GM21786 (cell line): ENCODE data around the gene AKT3.

ENCODE experiments used
- ATAC-seq: cut with Tn5 transposase; IDR thresholded peaks from one replicate; pipeline ENCODE4 v1.9.1; 2021; ENCODE audit not compliant: unreplicated experiment

Gene AKT3

DNA sequence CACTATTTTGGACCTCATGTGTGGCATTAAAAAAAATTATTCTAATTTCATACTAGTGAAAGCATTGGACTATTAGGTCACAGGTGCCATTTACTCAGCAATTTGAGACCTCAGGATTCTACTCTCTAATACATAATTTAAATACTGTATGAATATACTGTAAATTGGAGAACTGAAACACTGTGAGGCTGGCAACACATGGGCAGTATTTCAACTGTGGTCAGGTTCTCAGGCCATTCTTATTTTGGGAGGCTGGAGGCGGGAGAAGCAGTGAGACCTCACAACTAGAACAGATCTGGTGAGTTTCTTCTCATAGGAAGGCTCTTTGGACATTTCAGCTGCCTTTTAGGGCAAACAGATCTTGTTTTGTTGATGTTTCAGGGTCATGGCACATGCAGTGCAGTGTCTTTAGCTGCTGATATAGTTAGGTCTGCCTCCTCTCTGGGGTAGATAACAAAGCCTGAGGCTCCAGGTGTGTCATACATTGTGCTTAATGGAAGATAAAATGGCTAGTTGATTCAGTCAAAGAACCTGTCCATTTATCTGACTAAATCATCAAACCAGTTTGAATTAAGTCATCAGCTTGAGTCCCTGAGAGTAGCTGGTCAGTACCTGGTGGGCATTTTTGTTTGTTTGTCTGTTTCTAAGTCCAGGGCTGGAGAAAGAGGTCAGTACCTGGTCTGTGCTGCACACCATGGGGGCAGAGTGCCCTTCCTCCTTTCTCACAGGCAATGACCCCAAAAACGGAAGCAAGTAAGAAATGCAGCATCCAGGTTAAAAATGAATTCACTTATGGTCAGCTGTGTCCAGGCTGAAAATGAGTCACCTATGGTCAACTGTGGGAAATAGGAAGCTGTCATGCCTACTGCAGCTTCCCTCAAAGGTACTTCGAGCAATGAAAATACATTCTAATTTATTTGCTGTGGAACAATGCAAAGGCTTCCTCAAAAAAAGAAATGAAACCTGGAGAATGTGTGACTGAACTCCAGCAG is 378.0 kb downstream of the AKT3 start:
- peak; percentile 87 for ATAC-seq

DNA sequence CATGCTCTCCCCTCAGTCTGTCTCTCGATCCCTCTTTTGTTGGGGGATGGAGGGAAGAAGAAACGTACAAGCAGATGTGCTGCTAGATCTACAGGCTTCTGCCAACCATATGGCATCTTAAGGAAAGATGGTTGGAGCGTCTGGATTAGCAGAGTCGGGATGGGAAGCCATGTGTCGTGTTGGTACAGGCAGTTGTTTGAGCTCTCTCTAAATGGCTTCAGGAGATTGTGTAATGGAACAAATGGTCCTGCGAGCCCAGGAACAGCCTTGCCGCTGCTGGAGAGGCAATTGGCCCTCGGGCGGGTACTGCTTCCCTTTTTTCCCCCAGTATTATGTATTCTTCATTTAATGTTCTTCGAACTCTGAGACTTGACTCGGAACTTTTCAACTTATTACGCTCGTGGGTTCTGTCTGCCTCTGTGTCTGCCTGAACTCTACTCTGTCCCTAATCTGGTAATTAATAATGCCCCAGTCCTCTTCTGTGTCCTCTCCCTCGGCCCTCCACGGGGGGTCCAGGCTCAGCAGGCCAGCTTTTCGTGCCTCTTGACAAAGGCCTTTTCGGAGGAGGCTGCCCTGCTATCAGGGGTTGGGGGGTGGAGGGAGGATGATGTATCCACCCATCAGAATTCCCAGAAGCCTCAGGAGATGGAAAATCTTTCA is 378.9 kb downstream of the AKT3 start:
- no peak for ATAC-seq

DNA sequence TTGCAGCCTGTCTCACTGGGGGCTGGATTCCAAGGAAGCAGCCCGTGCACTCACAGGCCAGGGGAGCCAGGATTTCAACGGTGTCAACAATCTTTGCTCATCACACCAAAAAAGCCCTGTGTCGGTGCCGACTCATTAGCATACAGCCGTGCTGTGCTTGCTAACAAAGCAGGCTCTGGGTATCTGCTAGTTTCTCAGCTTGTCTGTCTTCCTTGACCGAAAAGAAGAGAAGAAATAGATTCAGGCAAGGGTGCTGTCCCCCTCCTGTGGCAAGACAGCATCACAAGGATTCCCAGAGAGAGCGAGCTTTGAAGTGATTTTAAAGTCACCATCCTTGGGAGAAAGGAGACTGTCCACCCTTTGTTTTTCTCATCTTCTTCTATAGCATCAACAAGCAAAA is 379.5 kb downstream of the AKT3 start:
- ATAC-seq: no peak

DNA sequence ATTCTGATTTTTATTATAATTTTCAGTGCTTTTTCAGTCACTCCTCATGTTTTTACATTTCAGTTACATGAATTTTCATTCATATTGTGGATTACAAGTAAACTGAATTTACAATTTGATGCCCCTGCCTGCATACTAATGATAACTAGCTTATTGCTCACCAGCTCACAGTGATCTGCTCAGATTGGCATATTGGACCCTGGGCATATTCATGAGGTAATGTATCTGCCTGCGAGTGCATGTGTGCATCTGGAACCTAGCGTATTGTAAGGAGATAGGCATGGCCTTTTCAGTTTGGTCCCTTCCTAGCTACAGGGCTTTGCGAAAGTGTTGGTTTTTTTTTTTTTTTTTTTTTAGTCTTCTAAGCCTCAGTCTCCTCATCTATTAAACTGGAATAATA is 380.5 kb downstream of the AKT3 start:
- no peak for ATAC-seq

DNA sequence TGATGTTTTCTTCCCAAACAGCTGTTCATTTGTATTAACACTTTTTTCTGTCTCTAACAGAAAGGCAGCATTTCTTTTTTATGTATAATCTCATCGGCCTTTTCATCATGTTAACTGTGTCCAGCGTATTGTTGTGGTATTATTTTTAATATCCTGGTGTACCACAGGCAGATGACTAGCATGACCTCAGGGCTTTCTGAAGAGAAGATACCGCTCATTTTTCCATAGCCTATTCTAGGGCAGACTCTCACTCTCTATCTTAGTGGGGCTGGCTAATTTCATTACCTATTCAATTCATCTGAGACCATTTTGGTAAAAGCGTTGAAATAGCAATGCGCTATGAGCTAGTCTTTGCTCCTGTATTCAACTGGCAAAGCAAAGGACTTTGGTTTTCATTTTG is 384.3 kb downstream of the AKT3 start:
- no peak for ATAC-seq

DNA sequence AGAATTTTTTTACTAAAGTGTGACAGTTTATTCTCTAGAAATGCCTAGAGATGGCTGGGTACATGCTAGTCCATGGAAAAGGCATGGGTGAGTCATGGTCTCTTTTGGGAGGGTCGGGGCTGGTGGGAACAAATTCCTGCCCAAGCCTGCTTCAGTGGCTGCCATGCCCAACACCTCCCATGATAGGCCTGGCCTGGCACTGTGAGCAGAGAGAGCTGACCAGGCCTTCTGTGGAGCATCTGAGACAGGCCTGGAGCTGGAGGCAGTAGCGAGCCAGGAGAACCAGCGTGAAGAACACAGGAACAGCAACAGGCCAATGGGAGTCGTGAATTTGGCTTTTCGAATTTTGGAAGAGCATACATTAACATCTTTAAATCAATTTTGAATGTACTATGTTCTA is 385.0 kb downstream of the AKT3 start:
- ATAC-seq: no peak

DNA sequence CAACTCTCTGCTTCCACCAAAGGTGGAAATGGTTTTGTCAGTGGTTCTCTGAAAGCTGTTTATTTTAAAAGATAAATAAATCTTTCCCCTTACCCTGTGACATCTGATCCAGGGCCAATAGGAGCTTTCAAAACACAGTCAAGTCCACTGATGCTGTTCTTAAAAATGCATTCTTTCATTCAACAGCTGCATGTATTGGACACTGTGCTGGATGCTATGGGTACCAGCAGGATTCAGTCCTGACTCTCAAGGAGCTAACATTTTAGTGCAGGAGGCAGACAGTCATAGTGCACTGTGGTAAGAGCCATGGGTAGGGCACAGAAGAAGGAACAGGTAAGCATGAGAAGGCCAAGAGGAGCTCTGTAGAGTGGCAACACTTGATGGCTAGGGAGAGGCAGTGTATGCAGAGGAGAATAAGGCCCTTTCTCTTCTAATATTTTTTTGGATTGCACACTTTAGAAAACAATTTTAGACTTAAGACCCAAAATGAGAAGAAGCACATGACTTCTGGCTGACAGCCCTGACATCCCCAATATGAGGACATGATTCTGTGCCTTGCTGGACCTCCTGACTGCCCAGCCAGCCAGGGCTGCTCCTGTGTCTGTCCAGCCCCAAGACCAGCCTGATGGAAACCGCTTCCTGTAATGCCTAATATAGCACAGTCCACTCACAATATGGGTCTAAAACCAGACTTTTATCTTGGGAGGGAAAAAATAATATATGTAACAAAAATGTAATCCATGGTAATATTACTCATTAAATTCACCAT is 386.9 kb downstream of the AKT3 start:
- no peak for ATAC-seq

DNA sequence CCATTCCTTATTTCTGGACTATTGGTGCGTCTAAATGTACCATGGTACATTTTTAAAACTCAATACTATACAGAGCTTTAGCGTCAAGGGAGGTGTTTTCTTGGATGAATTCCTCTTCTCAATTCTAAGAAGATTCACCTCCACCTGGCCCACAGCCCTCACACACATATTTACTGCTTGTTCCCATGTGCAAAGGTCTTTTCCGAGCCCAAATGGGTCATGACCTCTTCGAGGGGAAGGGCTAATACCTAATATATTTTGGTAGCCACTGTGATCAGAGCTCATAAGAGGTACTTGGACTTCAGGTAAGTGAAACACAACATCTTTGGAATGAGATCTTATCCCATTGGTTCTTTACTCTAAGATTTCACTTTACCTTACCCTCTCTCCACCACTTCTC is 388.3 kb downstream of the AKT3 start:
- no peak for ATAC-seq

DNA sequence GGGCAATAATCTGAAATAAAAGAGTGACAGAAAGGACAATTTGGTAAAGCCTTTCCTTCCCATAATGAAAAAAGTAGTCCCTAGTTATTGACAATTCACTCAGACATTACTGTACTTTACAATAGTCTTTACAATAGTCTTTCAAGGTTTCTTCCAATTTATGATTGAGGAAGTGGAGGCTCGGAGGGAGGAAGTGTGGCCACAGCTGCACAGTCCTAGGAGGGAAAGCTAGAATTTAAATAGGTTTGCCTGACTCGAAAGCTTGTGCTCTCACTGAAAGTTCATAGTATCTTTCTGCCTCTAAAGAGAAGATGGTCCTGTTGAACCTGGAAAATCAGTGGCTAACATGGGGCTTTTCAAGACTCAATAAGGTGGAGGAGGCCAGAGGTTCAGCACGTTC is 391.0 kb downstream of the AKT3 start:
- peak; percentile 43 for ATAC-seq

DNA sequence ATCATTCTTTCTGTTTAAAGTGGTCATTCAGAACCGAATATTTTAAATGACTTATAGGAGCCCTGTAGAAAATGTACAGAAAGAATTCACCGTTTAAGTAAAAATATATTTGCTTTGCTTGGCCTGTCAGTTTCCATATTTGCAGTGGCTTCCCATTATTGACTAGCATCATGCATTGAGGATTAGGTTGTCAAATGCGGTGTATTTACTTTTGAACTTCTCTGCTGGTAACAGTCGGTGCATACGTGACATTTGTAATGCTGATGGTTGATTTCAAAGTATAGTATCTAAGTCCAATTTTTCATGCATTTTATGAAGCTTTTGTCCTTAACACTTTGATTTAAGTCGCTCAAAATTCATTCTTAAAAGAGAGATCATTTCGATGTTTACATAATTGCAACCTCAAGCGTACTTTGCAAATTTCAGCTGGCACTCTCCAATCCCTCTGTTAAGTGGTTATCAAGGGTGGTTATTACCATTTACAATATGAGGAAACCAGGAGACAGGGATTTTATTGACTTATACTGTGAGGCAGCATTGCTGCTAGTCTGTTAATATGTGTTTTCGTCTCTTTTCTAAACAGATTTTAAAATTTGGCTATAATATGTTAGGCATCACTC is 392.6 kb downstream of the AKT3 start:
- ATAC-seq: no peak

DNA sequence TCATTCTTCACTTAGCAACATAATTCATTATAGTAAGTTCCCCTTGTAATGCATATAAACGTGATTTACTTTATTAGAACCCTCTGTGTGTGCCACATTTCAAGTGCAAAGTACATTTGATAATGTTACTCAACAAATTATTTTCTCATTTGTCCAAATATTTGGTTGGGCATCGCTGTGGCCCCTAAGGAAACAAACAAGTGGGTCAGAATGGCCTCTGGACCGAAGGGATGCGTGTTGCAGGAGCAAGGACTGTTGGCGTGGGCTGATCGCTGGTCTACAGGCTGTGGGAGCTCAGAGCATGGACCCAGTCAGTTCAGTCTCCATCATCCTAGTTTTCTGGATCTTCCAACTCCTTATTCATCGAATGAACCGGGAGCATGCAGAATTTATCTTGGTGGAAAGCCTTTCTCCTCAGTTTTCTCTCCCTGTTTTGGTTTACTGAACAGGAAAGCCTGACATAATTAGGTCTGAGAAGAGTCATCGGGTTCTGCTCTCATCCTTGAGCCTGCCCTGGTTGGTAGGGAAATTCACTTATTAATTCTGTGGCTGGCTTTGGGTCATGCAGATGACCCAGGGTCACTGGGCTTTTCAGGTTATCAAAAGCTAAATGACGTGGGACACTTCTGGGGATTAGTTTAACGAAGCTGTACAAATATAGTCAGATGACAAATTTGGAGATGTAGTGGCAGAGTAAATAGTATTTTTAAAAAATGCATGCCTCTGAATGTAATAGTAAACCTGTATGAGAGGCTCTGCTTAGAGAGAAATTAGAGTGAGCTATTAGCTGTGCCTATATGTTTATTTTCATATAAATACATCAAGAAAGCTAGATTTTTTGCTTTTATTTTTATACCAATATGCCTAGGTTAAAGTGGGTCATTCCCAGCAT is 394.0 kb downstream of the AKT3 start:
- ATAC-seq: no peak

DNA sequence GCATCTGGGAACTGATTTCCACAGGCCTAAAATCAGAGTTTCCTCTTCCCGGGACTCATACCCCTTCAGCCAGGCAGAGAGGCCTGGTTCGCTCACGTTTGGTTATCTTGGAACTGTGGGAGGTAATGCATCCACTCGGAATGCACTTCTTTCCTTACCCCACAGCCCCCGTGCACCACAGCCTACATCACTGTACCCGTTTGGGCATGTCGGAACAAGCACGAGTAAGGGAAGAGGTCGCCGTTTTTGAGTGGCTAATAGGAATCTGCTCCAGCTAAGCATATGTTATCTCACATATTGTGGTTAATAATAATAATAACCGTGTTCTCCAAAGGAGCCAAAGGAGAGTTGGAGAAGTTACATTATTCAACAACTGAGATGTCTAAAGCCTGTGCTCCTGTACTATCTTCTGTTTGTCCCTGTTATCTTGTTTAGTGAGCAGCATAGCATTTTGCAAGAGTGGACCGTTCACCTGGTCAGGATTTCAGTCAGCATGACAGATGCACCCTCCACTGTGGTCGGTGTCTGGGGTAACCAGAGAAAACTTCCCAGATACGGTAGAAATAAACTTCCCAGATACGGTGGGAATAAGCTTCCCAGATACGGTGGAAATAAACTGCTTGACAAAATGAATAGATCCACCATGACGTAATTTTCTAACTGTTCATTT is 395.6 kb downstream of the AKT3 start:
- ATAC-seq: no peak

DNA sequence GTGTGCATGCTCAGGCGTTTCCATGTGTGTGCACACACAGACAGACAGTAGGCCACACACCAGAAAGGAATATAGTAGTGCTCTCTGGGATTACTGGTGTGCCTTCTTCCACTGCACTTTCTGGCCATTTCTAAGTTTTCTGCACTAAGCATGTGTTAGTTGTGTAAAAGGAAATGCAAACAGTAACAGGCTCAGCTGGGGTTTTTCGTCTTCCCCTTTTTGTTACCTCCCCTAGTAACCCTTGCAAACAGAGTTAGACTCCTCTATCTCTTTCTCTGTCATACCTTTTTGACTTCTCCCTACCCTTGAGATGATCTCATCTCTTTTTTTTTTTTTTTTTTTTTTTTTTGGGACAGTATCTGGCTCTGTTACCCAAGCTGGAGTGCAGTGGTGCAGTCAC is 398.0 kb downstream of the AKT3 start:
- no peak for ATAC-seq

DNA sequence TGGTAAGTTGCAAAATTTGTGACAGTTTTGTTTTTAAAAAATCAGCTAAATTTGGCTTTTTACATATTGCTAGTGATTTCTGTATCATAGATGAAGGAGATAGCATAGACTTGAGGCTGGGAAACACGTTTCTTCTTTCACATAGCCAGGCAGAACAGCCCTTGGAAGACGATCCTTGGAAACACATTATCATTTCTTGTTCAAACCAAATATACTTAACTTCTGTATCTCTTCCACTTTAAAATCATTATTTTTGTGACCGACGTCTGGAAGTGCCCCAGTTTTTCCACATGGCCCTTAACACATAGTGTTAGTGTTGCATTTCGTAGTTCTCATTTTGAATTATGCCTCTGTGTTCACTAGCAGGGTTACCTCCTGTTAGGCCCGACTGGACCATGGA is 400.7 kb downstream of the AKT3 start:
- no peak for ATAC-seq

DNA sequence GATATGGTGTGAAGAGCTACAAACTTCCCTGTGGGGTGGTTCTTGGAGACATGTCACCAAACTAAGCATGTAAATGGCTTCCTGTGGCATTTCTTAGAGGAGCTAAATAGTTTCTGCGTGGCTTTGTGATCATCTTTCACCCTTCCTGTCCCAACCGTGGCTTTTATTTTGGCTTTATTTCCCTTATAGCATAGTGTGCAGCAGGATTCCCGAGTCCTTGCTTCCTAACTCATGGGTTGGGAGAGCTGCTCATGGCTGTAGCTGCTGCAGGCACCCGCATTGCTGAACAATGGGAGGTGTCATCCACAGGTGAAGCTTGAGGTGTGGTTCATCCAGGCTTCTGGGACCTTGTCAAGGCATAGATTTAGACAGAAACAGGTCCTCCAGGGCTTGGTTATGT is 402.2 kb downstream of the AKT3 start:
- no peak for ATAC-seq

DNA sequence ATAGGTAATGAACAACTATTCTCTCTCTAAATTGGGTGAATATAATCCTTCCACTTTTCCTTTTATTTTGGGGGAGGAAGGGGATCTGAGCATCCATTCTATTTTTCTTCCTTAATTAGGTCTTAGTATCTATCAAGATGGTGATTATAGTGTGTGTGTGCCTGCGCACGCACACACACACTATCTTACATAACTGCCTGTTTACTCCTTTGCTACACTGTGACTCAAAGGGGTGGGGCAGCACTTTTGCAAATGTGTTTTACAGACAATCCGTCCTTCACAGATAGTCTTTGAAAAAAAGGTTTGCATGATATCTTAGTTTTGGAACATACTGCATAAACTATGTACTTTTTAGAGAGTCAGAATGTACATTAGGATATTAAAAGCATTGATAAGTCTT is 402.7 kb downstream of the AKT3 start:
- no peak for ATAC-seq

DNA sequence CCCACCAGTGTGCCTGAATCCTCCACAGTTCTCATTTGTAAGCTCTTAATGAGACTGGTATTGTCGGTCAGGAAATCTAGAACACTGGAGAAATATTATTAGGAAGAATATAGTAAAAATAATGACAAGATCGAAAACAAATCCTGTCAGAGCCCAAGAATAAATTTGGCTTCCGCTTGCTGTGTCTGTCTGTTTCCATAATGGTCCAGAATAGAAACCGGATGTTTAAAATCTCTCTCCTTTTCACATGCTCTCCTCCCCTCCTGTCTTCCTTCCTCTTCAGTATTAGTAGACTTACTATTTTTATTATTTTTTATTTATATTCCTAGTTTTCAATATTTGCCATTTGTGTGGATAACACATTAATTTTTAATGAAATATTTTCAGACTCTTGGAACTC is 406.5 kb downstream of the AKT3 start:
- no peak for ATAC-seq

DNA sequence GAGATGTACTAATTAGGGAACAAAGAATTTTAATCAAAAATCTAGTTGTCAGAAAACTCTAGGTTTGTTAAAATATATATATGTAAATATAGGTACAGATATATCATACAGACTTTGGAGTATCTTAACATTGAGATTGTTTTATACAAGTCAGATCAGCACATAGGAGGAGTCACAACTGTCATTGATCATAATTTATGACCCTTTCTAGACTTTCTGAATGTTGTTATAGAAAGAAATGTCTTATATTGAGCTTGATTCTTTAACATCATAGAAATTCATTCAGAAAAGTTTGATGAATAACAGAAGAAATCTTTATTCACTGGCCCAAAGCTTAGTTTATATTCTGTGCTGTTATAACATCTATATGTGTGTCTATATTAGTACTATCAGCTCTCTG is 408.4 kb downstream of the AKT3 start:
- no peak for ATAC-seq

DNA sequence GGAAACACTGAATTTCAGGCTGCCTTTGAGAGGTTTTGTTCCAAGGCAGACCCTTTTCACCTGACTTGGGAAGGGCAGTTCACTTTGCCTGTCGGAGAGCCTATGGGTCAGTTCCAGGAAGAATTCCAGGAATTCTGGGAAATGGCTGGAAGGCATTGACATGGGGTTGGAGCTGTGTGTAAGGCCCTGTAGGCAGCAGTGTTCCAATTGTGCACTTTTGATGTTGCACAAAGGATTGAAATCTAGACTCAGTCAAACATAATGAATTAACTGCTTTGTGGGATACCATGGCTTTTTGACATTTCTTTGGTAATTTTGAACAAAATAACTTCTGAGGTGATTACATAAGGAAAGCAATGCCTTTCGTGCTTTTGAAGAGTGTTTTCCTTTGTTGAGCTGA is 409.6 kb downstream of the AKT3 start:
- ATAC-seq: no peak

DNA sequence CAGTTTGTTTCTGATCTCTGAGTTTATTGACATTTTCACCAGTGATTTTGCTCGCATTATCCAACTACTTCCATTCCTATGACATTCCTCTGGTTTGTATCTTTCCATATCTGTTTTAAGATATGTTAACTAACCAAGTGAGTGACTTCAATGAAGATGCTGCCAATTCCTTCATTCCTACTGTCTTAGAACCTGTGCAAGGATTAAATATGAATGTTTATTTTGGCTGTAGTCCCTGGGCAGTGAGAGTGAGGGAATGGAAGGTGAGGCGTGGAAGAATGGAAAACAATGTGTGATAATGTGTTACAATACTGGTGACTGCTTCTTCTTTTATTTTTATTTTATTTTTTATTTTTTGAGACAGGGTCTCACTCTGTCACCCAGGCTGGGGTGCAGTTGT is 411.2 kb downstream of the AKT3 start:
- no peak for ATAC-seq
